ENCODE results near the gene TPP2. TPM values are rescaled to one million over a fixed set of nuclear protein-coding genes. Genes with fewer than 3 reads are reported as not detected.

TPP2 gene
- 15.5 to 18.9 TPM (median 17.1 TPM) in 5 replicates for total RNA-seq (2022; extraction: Qiagen RNA extraction)

GRCh38 chr13:102596147-102597028 lies at the start of gene TPP2:
TSS of gene TPP2 (plus strand) at chr13:102596986. CDS start at chr13:102597039, 53 bp downstream.

DNA sequence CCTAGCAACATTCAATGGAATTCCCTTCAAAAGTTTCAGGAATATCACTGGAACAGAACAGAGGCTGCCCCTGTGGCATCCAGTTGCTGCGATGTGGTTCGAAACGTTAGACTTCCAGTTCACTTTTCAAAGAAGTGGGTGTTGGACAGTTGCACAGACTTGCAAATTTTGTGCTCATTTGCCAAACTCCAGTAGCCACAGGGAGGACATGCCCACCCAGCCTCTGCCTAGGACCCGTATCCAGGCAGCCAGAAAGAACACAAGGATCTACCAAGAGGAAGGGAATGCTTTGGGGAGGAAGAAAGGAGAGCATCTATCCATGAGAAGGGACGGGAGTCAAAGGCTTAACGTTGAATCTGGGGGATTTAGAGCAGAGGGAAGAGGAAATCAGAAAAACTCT lies 98.2 kb downstream of the TPP2 start, which contains the start of gene METTL21C:
Gene METTL21C (minus strand): TSS at position 108 of the 400 bp plus-strand sequence. CDS start 546 bp downstream, outside the sequence.

Other genes with a start within 250 kb of the TPP2 start
- 0.12 TPM in 1 of 5 replicates, not detected in the others for gene FGF14, start 194.9 kb upstream of the TPP2 start, total RNA-seq (2022; extraction: Qiagen RNA extraction)
- gene METTL21C, start 98.1 kb downstream of the TPP2 start, total RNA-seq (2022; extraction: Qiagen RNA extraction), result not detected in 5 replicates
- 13.0 to 18.3 TPM (median 14.2 TPM) in 5 replicates for gene TEX30, start 176.8 kb downstream of the TPP2 start, total RNA-seq (2022; extraction: Qiagen RNA extraction)
- gene POGLUT2, start 202.0 kb downstream of the TPP2 start, total RNA-seq (2022; extraction: Qiagen RNA extraction), result 5.2 to 7.1 TPM (median 6.7 TPM) in 5 replicates
- 3.3 to 5.5 TPM (median 5.1 TPM) in 5 replicates for gene BIVM, start 202.1 kb downstream of the TPP2 start, total RNA-seq (2022; extraction: Qiagen RNA extraction)
- gene ERCC5, start 249.0 kb downstream of the TPP2 start, total RNA-seq (2022; extraction: Qiagen RNA extraction), result 15.4 to 19.7 TPM (median 16.9 TPM) in 5 replicates

All from A549 treated with CORT108297 at 1 μM for 4 hours (cell line).